Tibial nerve (tissue), 4 donors: ENCODE data around the gene TOMM22.

Source experiments
- CTCF ChIP-seq, 5 experiments: fragments of 200-600 bp in 3 of 5; fragments of 450-650 bp in 2 of 5; sonication (generic) in 3 of 5; IDR thresholded peaks; one replicate each; pipeline ENCODE4 v1.5.1; 2016 to 2019; ENCODE audit warnings: antibody characterized with exemption in 5 of 5, mild to moderate bottlenecking in 3 of 5, moderate library complexity in 2 of 5
- EP300 ChIP-seq, 2 donors: sonication (generic); formaldehyde crosslinking; IDR thresholded peaks; one replicate each; pipeline ENCODE4 v1.6.1; 2017; ENCODE audit warnings: antibody characterized with exemption in 2 of 2, mild to moderate bottlenecking in 1 of 2
- POLR2A ChIP-seq, 2 donors: fragments of 450-650 bp; IDR thresholded peaks; one replicate each; pipeline ENCODE4 v1.6.1; 2017; ENCODE audit warnings: antibody characterized with exemption in 2 of 2, mild to moderate bottlenecking in 2 of 2, moderate library complexity in 2 of 2

- TF ChIP-seq EP300 (IDR thresholded peaks at IDR 0.05): no peak
- TF ChIP-seq CTCF (IDR thresholded peaks at IDR 0.05): no peak
- peak in 1 of 2 donors; percentile 11 for TF ChIP-seq POLR2A (IDR thresholded peaks at IDR 0.05)
Measured at GRCh38 chr22:38699784-38700183, 18.0 kb downstream of the TOMM22 start.
